CD14-positive monocyte (primary cell): ENCODE measurements around the gene MEF2D. TPM values are rescaled to one million over a fixed set of nuclear protein-coding genes. Genes with fewer than 3 reads are reported as not detected.
A peak's percentile ranks its signal among the peaks of the same experiment; 100 is the strongest.

Experiments used
- DNase-seq, 3 donors: peaks; one replicate each; pipeline ENCODE4 v3.0.0-alpha.2; 2011 to 2022
- H2AFZ ChIP-seq: 2 replicates; pipeline ENCODE4 v1.6.0; 2012; ENCODE audit warnings: mild to moderate bottlenecking, low read depth, low read length, inconsistent platforms; ENCODE audit not compliant: insufficient read depth, poor library complexity, severe bottlenecking
- H3K27ac ChIP-seq, 2 donors: 1 replicate in 1 of 2; 2 replicates in 1 of 2; pipeline ENCODE4 v1.5.1; 2012 to 2013; ENCODE audit warnings: low read length in 2 of 2, control low read depth in 1 of 2, inconsistent platforms in 1 of 2, low read depth in 1 of 2, mild to moderate bottlenecking in 1 of 2
- H3K27me3 ChIP-seq, 2 donors: one replicate each; pipeline versions ENCODE4 v1.6.0 to v1.6.1; 2011 to 2013; ENCODE audit warnings: low read length in 2 of 2; ENCODE audit not compliant: control insufficient read depth in 2 of 2, insufficient read depth in 2 of 2
- H3K36me3 ChIP-seq, 2 donors: replicated peaks in 1 of 2; 1 replicate in 1 of 2; 2 replicates in 1 of 2; pipeline versions ENCODE4 v1.5.1 to v1.6.1; 2012 to 2013; ENCODE audit warnings: low read length in 2 of 2, control low read depth in 1 of 2, inconsistent platforms in 1 of 2, mild to moderate bottlenecking in 1 of 2; ENCODE audit not compliant: insufficient read depth in 2 of 2, control insufficient read depth in 1 of 2
- H3K4me1 ChIP-seq, 2 donors: 1 replicate in 1 of 2; 2 replicates in 1 of 2; pipeline versions ENCODE4 v1.5.1 to v1.6.1; 2012 to 2013; ENCODE audit warnings: low read length in 2 of 2, control low read depth in 1 of 2, inconsistent platforms in 1 of 2, mild to moderate bottlenecking in 1 of 2, moderate library complexity in 1 of 2; ENCODE audit not compliant: insufficient read depth in 2 of 2, control insufficient read depth in 1 of 2
- H3K4me2 ChIP-seq: replicated peaks from 2 replicates; pipeline ENCODE3; 2012; ENCODE audit warnings: low read length, moderate library complexity, mild to moderate bottlenecking; ENCODE audit not compliant: poor library complexity, severe bottlenecking; ENCODE audit errors: extremely low read depth
- H3K4me3 ChIP-seq, 3 experiments: fragments of 200-600 bp in 1 of 3; sonication (generic) in 1 of 3; replicated peaks in 1 of 3; 1 replicate in 2 of 3; 2 replicates in 1 of 3; pipeline ENCODE4 v1.5.1; 2011 to 2013; ENCODE audit warnings: low read length in 3 of 3, mild to moderate bottlenecking in 3 of 3, control low read depth in 2 of 3, low read depth in 2 of 3, inconsistent platforms in 1 of 3, moderate library complexity in 1 of 3
- H3K79me2 ChIP-seq: 2 replicates; pipeline ENCODE4 v1.6.0; 2012; ENCODE audit warnings: mild to moderate bottlenecking, control low read depth, inconsistent platforms, low read length, moderate library complexity; ENCODE audit not compliant: insufficient read depth
- H3K9ac ChIP-seq: 2 replicates; pipeline ENCODE4 v1.6.0; 2017; ENCODE audit warnings: low read length, mild to moderate bottlenecking; ENCODE audit not compliant: insufficient read depth, poor library complexity, severe bottlenecking
- H3K9me3 ChIP-seq, 2 donors: replicated peaks in 1 of 2; 1 replicate in 1 of 2; 2 replicates in 1 of 2; pipeline versions ENCODE4 v1.5.1 to v1.6.1; 2012 to 2013; ENCODE audit warnings: low read length in 2 of 2, control low read depth in 1 of 2; ENCODE audit not compliant: control insufficient read depth in 1 of 2, insufficient read depth in 1 of 2
- H4K20me1 ChIP-seq: 2 replicates; pipeline ENCODE4 v1.6.0; 2012; ENCODE audit warnings: mild to moderate bottlenecking, low read length, control low read depth, moderate library complexity; ENCODE audit not compliant: insufficient read depth
- H3K27ac Mint-ChIP-seq, 7 donors: one replicate each; pipeline ENCODE4 v1.8.0; 2020; ENCODE audit warnings: mild to moderate bottlenecking in 7 of 7, mixed read lengths in 7 of 7, moderate library complexity in 6 of 7, inconsistent platforms in 2 of 7
- H3K27me3 Mint-ChIP-seq, 3 donors: one replicate each; pipeline ENCODE4 v1.8.0; 2021 to 2022; ENCODE audit warnings: low read depth in 3 of 3, mild to moderate bottlenecking in 3 of 3, mixed read lengths in 3 of 3, moderate library complexity in 3 of 3, inconsistent platforms in 1 of 3
- H3K36me3 Mint-ChIP-seq, 2 donors: one replicate each; pipeline ENCODE4 v1.8.0; 2020; ENCODE audit warnings: mixed read lengths in 2 of 2, inconsistent platforms in 1 of 2, mild to moderate bottlenecking in 1 of 2
- H3K4me1 Mint-ChIP-seq: one replicate; pipeline ENCODE4 v1.8.0; 2020; ENCODE audit warnings: mild to moderate bottlenecking, mixed read lengths
- H3K4me3 Mint-ChIP-seq, 2 donors: one replicate each; pipeline ENCODE4 v1.8.0; 2020; ENCODE audit warnings: mild to moderate bottlenecking in 2 of 2, mixed read lengths in 2 of 2, moderate library complexity in 1 of 2
- H3K9me3 Mint-ChIP-seq, 7 donors: one replicate each; pipeline ENCODE4 v1.8.0; 2020 to 2022; ENCODE audit warnings: mixed read lengths in 7 of 7, mild to moderate bottlenecking in 6 of 7, moderate library complexity in 6 of 7, inconsistent platforms in 2 of 7
- WGBS: methylation state at CpG from one replicate; pipeline ENCODE4 v1.1.5; 2013; ENCODE audit warnings: missing lambda C conversion rate; ENCODE audit not compliant: insufficient coverage; 5-methylcytosine and 5-hydroxymethylcytosine counted together
- intact Hi-C, 2 donors: fragments of 100-400 bp; cut with micrococcal nuclease; formaldehyde crosslinking; loops; one replicate each; pipeline versions ENCODE4 v1.15.0 to v1.15.1; 2023
- polyA minus RNA-seq: library from RNA; depleted of rRNA, polyadenylated mRNA; stranded (reverse); fragments of >200 nt; gene quantifications from 2 replicates; pipeline ENCODE4 v1.2.3, GENCODE V29; 2012
- polyA plus RNA-seq, 3 donors: library from polyadenylated mRNA; depleted of rRNA in 1 of 3; unstranded in 2 of 3; stranded (reverse) in 1 of 3; fragments of 300-500 nt in 2 of 3; fragments of >200 nt in 1 of 3; fragmentation: Illumina TruSeq in 2 of 3; gene quantifications; 1 replicate in 2 of 3; 2 replicates in 1 of 3; pipeline ENCODE4 v1.2.3, GENCODE V29; 2012 to 2021
- total RNA-seq, 12 experiments: library from RNA in 1 of 12; stranded (reverse) in 1 of 12; fragments of 120-200 nt in 1 of 12; gene quantifications; one replicate each; pipeline ENCODE4 v1.2.4 and lab custom pipeline; 2013 to 2026; ENCODE audit warnings: mixed read lengths in 6 of 12, inconsistent platforms in 1 of 12
- TF ChIP-seq, protein P1 (sequence below): fragments of 200-600 bp; IDR thresholded peaks from one replicate; pipeline ENCODE4 v1.8.0; 2022; ENCODE audit warnings: antibody characterized with exemption, mild to moderate bottlenecking

The MEF2D gene
- 19.5 TPM for total RNA-seq (2013)
- 10 to 100 TPM in 1 of 3 donors, 1 to 10 TPM in 2; 4.5 to 66.4 (median 8.0) TPM for polyA plus RNA-seq
- polyA minus RNA-seq: 60.8 and 64.7 TPM in 2 replicates
- total RNA-seq (lab: John Stamatoyannopoulos, UW): 26.7 to 304 (median 102) reads per million in 11 experiments

GRCh38 chr1:156500543-156500792 is at the start of gene MEF2D:
Gene MEF2D, minus strand, starts transcription at chr1:156500775. Its CDS starts 17,483 bp downstream, at chr1:156483292.
- H3K36me3 Mint-ChIP-seq: peaks cover 15 to 25% of the 10 kb centered on the region in 2 donors
- Histone ChIP-seq H3K9me3 (no peaks in the 10 kb centered on the region), H3K4me2 (peak within 1 kb of the TSS; percentile 96), H4K20me1 (peaks cover 50% of the 10 kb centered on the region), H2AFZ (no peak within 1 kb of the TSS), H3K79me2 (peaks cover 78% of the 10 kb centered on the region), H3K9ac (peak within 1 kb of the TSS; percentile 98), H3K4me3 (peak within 1 kb of the TSS; percentile 96 to 99 (median 98)), H3K27ac (peak within 1 kb of the TSS; percentile 94 to 98), H3K36me3 (no peaks in the 10 kb centered on the region), H3K4me1 (peaks cover 76 to 83% of the 10 kb centered on the region in 2 donors), H3K27me3 (no peaks in the 10 kb centered on the region)
- TF ChIP-seq, protein P1, sequence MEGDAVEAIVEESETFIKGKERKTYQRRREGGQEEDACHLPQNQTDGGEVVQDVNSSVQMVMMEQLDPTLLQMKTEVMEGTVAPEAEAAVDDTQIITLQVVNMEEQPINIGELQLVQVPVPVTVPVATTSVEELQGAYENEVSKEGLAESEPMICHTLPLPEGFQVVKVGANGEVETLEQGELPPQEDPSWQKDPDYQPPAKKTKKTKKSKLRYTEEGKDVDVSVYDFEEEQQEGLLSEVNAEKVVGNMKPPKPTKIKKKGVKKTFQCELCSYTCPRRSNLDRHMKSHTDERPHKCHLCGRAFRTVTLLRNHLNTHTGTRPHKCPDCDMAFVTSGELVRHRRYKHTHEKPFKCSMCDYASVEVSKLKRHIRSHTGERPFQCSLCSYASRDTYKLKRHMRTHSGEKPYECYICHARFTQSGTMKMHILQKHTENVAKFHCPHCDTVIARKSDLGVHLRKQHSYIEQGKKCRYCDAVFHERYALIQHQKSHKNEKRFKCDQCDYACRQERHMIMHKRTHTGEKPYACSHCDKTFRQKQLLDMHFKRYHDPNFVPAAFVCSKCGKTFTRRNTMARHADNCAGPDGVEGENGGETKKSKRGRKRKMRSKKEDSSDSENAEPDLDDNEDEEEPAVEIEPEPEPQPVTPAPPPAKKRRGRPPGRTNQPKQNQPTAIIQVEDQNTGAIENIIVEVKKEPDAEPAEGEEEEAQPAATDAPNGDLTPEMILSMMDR: no peak
- intact Hi-C loops: loop anchor here in 1 of 2 donors (5.0 to 10.0 kb wide), 3 partner anchors 52 to 247 kb away; partner anchors contain the start of genes ISG20L2 and METTL25B
- whole genome bisulfite sequencing: 0% methylated on average over 24 of the region's 27 CpGs
- no peaks in the 10 kb centered on the region for H3K27me3 Mint-ChIP-seq
- peaks cover 0 to 3% (median 0%) of the 10 kb centered on the region in 7 donors for H3K9me3 Mint-ChIP-seq
- H3K4me1 Mint-ChIP-seq: peaks cover 69% of the 10 kb centered on the region
- H3K27ac Mint-ChIP-seq: peak within 1 kb of the TSS; percentile 95 to 100 (median 99)
- no peak for DNase-seq
- H3K4me3 Mint-ChIP-seq: peak within 1 kb of the TSS; percentile 93 to 97

DNA sequence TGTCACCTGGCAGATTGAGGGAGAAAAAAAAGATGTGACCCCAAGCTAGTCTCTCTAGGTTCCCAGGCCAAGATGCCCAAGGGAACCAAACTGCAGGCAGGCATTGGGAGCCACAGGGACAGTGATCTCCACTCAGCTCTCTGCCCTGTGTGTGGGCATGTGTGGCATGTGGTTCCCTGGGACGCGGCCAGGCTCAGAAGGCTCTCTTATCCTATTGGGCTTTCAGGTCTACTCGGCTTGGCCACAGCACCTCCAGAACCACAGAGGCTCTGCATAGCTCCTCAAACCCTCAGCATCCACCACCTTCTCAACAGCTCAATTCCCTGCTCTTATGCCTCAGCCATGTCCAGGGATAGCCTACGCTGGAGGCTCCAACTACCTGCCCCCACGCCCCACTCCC is 49.8 kb upstream of the MEF2D start:
- no peaks in the 10 kb centered on the region for H3K9me3 ChIP-seq
- H3K4me2 ChIP-seq: no peak overlapping the region
- no peaks in the 10 kb centered on the region for H3K79me2 ChIP-seq
- peaks cover 28 to 52% of the 10 kb centered on the region in 2 donors for H3K36me3 Mint-ChIP-seq
- no peak for DNase-seq
- intact Hi-C loops: loop anchor here (5.0 to 10.0 kb wide), 2 partner anchors 48 to 56 kb away; partner anchors contain the start of gene MEF2D (in 1 of the 2)
- H3K9me3 Mint-ChIP-seq: peaks cover 0 to 1% (median 0%) of the 10 kb centered on the region in 7 donors
- H3K4me1 Mint-ChIP-seq: peaks cover 48% of the 10 kb centered on the region
- H3K4me1 ChIP-seq: peaks cover 41 to 45% of the 10 kb centered on the region in 2 donors
- peaks cover 0 to 2% (median 0%) of the 10 kb centered on the region in 3 donors for H3K27me3 Mint-ChIP-seq
- H3K27ac Mint-ChIP-seq: peak overlapping the region in 3 of 7 donors; percentile 6 to 95 (median 24)
- peaks cover 14 to 43% of the 10 kb centered on the region in 2 donors for H3K36me3 ChIP-seq
- H3K4me3 ChIP-seq: no peak overlapping the region
- no peak overlapping the region for H3K27ac ChIP-seq
- no peaks in the 10 kb centered on the region for H3K27me3 ChIP-seq
- no peaks in the 10 kb centered on the region for H4K20me1 ChIP-seq
- WGBS: 82% methylated on average over 5 of the region's 5 CpGs
- H3K9ac ChIP-seq: no peak overlapping the region
- H2AFZ ChIP-seq: no peak overlapping the region
- H3K4me3 Mint-ChIP-seq: no peak overlapping the region
- TF ChIP-seq, protein P1: no peak
